ENCODE measurements around the gene TDP2. TPM values are rescaled to one million over a fixed set of nuclear protein-coding genes. Genes with fewer than 3 reads are reported as not detected.
"Not testable (repeated sequence)": the region's sequence is repeated elsewhere in the genome, so short reads cannot be mapped to it uniquely, and the experiment has no call there.

The TDP2 gene
- total and polyA plus RNA-seq, 7 donors = 30.4 to 543 (median 67.6) TPM

DNA sequence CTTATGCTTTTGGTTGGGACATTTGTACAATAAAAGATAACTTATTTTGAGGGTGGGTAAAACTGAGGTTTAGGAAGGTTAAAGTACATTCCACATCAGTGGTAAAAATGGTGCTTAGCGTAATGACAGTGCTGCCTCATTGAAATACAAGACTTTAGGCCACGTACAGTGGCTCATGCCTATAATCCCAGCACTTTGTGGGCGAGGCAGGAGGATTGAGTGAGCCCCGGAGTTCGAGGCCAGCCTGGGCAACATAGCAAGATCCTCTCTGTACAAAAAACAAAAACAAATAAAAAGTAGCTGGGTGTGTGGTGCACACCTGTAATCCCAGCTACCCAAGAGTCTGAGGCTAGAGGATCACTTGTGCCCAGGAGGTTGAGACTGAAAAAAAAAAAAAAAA is 18.4 kb downstream of the TDP2 start:
- intact Hi-C loops (cut with DNase I) = no loop called here

DNA sequence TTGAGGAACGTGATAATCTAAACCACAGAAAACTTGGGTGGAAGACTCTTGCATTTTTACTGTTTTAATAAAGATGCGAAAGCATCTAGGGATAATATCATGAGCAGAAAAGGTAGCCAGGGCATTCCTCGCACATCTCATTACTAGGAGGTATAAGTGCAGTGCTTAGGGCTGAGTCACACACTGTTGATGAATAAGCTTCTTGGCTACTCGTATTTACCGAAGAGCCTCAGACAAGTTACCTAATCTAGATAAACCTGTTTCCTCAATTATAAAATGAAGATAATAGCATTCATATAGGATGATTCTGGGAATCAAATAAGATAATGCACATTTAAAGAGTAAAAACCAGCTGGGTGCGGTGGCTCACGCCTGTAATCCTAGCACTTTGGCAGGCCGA is 19.9 kb downstream of the TDP2 start:
- Histone ChIP-seq H3K4me1 (peaks cover 0 to 7% (median 2%) of the 10 kb centered on the region in 4 donors), H3K27me3 (peaks cover 0 to 16% (median 0%) of the 10 kb centered on the region in 3 donors), H3K4me3 (no peak overlapping the region), H3K36me3 (peaks cover 6 to 23% (median 10%) of the 10 kb centered on the region in 4 donors), H3K9me3 (no peaks in the 10 kb centered on the region), H3K27ac (no peak overlapping the region)
- WGBS, 2 donors = 27 to 74% methylated on average over 8 of the region's 8 CpGs
- DNase-seq = no peak
- intact Hi-C loops (cut with DNase I) = no loop called here
- TF ChIP-seq POLR2A (IDR thresholded peaks at IDR 0.05) (no peak), POLR2AphosphoS5 (IDR thresholded peaks at IDR 0.05) (no peak)
- TF ChIP-seq, protein P1, sequence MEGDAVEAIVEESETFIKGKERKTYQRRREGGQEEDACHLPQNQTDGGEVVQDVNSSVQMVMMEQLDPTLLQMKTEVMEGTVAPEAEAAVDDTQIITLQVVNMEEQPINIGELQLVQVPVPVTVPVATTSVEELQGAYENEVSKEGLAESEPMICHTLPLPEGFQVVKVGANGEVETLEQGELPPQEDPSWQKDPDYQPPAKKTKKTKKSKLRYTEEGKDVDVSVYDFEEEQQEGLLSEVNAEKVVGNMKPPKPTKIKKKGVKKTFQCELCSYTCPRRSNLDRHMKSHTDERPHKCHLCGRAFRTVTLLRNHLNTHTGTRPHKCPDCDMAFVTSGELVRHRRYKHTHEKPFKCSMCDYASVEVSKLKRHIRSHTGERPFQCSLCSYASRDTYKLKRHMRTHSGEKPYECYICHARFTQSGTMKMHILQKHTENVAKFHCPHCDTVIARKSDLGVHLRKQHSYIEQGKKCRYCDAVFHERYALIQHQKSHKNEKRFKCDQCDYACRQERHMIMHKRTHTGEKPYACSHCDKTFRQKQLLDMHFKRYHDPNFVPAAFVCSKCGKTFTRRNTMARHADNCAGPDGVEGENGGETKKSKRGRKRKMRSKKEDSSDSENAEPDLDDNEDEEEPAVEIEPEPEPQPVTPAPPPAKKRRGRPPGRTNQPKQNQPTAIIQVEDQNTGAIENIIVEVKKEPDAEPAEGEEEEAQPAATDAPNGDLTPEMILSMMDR (IDR thresholded peaks at IDR 0.05) = no peak

More for the DNA sequence above, 18.4 kb downstream of the TDP2 start:
- Histone ChIP-seq H3K36me3 (peaks cover 8 to 38% (median 16%) of the 10 kb centered on the region in 4 donors), H3K9me3 (no peaks in the 10 kb centered on the region), H3K27me3 (peaks cover 0 to 16% (median 0%) of the 10 kb centered on the region in 3 donors), H3K4me3 (no peak overlapping the region), H3K4me1 (peaks cover 0 to 7% (median 2%) of the 10 kb centered on the region in 4 donors), H3K27ac (no peak overlapping the region)
- WGBS, 2 donors = 90 to 95% methylated on average over 5 of the region's 5 CpGs
- DNase-seq = no peak
- TF ChIP-seq POLR2A (IDR thresholded peaks at IDR 0.05) = no peak
- TF ChIP-seq, protein P1 (IDR thresholded peaks at IDR 0.05) = no peak
- no peak for TF ChIP-seq EP300 (IDR thresholded peaks at IDR 0.05)
- TF ChIP-seq POLR2AphosphoS5 (IDR thresholded peaks at IDR 0.05) = no peak

DNA sequence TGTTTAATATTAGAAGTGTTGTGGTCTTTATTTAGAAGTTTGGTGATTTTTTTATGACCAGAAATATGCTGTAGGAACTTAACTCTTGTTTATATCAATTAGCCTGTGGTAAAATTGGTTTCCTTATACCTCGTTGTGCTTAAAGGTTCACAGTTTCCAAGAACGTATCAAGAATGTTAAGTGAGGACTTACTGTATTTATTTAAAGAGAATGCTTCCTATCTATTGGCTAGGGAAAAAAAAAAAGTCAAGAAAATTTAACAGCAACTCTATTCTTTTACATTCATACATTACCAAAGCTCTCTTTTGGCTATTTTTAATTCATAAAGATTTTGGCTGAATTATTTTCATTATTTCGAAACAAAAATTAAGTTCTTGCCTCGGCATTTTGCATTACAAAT is 22.3 kb downstream of the TDP2 start:
- H3K4me3 ChIP-seq = no peak overlapping the region
- peaks cover 0 to 16% (median 0%) of the 10 kb centered on the region in 3 donors for H3K27me3 ChIP-seq
- no peak for DNase-seq
- intact Hi-C loops (cut with DNase I) = no loop called here
- no peak overlapping the region for H3K27ac ChIP-seq
- no peaks in the 10 kb centered on the region for H3K9me3 ChIP-seq
- no peaks in the 10 kb centered on the region for H3K36me3 ChIP-seq
- peaks cover 0 to 7% (median 2%) of the 10 kb centered on the region in 4 donors for H3K4me1 ChIP-seq
- TF ChIP-seq, protein P1 (IDR thresholded peaks at IDR 0.05) = no peak
- TF ChIP-seq POLR2A (IDR thresholded peaks at IDR 0.05) (no peak), EP300 (IDR thresholded peaks at IDR 0.05) (no peak), POLR2AphosphoS5 (IDR thresholded peaks at IDR 0.05) (no peak)
- WGBS, 2 donors = 56 to 77% methylated on average over 4 of the region's 4 CpGs

DNA sequence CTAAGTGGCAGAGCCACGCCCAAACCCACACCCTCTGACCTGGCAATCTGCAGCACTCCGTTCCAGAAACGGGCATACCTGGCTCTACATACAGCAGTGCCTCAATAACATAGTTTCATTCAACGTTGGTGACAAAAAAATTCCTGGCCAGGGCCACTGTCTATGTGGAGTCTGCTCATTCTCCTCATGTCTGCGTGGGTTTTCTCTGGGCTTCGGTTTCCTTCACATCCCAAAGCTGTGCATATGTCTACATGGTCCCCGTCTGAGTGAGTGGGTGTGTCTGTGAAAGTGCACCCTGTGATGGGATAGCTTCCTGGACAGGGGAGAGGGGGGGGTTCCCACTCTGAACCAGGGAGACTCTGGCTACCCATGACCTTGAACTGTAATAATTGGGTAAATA is 22.8 kb downstream of the TDP2 start:
- Histone ChIP-seq H3K4me1 (peaks cover 0 to 7% (median 2%) of the 10 kb centered on the region in 4 donors), H3K9me3 (no peaks in the 10 kb centered on the region), H3K4me3 (no peak overlapping the region), H3K27me3 (peaks cover 0 to 16% (median 0%) of the 10 kb centered on the region in 3 donors), H3K27ac (no peak overlapping the region), H3K36me3 (no peaks in the 10 kb centered on the region)
- intact Hi-C loops (cut with DNase I) = no loop called here
- TF ChIP-seq POLR2A (IDR thresholded peaks at IDR 0.05) (no peak), EP300 (IDR thresholded peaks at IDR 0.05) (no peak), POLR2AphosphoS5 (IDR thresholded peaks at IDR 0.05) (no peak)
- TF ChIP-seq, protein P1 (IDR thresholded peaks at IDR 0.05) = no peak
- WGBS, 2 donors = 24 to 68% methylated on average over 7 of the region's 7 CpGs
- no peak for DNase-seq

DNA sequence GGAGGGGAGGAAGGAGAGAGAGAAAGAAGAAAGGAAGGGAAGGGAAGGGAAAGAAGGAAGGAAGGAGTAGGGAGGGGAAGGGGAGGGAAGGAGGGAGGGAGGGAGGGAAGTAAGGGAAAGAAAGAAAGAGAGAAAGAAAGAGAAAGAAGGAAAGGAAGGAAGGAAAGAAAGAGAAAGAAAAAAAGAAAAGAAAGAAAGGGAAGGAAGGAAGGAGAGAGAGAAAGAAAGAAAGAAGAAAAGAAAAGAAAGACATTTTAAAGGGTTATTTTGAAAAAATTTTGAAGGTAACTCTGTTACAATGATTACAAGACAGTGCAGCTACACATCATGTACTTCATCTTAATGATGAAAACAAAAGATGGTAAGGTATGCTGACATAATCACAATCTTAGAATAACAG is 24.6 kb downstream of the TDP2 start:
- DNase-seq = no peak
- Histone ChIP-seq H3K27me3 (peaks cover 0 to 16% (median 0%) of the 10 kb centered on the region in 3 donors), H3K4me3 (no peak overlapping the region), H3K36me3 (no peaks in the 10 kb centered on the region), H3K4me1 (peaks cover 0 to 7% (median 2%) of the 10 kb centered on the region in 4 donors), H3K9me3 (peaks cover 0 to 2% (median 0%) of the 10 kb centered on the region in 4 donors), H3K27ac (no peak overlapping the region)
- intact Hi-C loops (cut with DNase I) = no loop called here
- TF ChIP-seq POLR2A (IDR thresholded peaks at IDR 0.05) = no peak
- TF ChIP-seq POLR2AphosphoS5 (IDR thresholded peaks at IDR 0.05) = no peak
- TF ChIP-seq, protein P1 (IDR thresholded peaks at IDR 0.05) = no peak
- TF ChIP-seq EP300 (IDR thresholded peaks at IDR 0.05) = no peak

DNA sequence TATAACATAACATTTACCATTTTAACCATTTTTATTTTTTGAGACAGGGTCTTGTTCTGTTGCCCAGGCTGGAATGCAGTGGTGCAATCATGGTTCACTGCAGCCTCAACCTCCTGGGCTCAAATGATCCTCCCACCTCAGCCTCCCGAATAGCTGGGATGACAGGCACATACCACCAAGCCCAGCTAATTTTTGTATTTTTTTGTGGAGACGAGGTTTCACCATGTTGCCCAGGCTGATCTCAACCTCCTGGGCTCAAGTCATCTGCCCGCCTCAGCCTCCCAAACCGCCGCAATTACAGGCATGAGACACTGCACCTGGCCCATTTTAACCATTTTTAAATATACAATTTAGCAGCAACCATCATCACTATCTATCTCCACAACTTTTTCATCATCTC is 26.1 kb downstream of the TDP2 start:
- H3K36me3 ChIP-seq; H3K9me3 ChIP-seq; H3K4me1 ChIP-seq; intact Hi-C loops (cut with DNase I); H3K4me3 ChIP-seq; H3K27ac ChIP-seq; DNase-seq: not testable (repeated sequence)
- WGBS, 2 donors = 94 to 95% methylated on average over 5 of the region's 5 CpGs
- peaks cover 0 to 16% (median 0%) of the 10 kb centered on the region in 3 donors for H3K27me3 ChIP-seq
